OCI-LY7 (cell line): Measurements from ENCODE around the gene PA2G4.
"Not testable (repeated sequence)": the region's sequence is repeated elsewhere in the genome, so short reads cannot be mapped to it uniquely, and the experiment has no call there.

Source experiments
- CTCF ChIP-seq: fragments of 200-600 bp; sonication (generic); conservative IDR thresholded peaks from 2 replicates; pipeline ENCODE4 v1.5.1; 2014; ENCODE audit warnings: mild to moderate bottlenecking, antibody characterized with exemption, low read length, moderate library complexity, mixed read lengths
- EZH2phosphoT487 ChIP-seq: fragments of 200-600 bp; sonication (generic); IDR thresholded peaks from 2 replicates; pipeline ENCODE4 v1.6.1; 2018; ENCODE audit warnings: low read depth, borderline replicate concordance, mild to moderate bottlenecking, mixed run types, antibody characterized with exemption, low read length, moderate library complexity, mixed read lengths

GRCh38 chr12:56156464-56157200 lies 52.3 kb downstream of the PA2G4 start:
- TF ChIP-seq CTCF, EZH2phosphoT487: not testable (repeated sequence)
